Effector memory CD4-positive, alpha-beta T cell (primary cell): ENCODE results near the gene DOCK2.

Source experiments
- DNase-seq, 3 donors: peaks; one replicate each; pipeline ENCODE4 v3.0.0-alpha.2; 2020
- H3K27ac ChIP-seq: 2 replicates; pipeline ENCODE4 v1.7.0; 2013; ENCODE audit warnings: mild to moderate bottlenecking, low read length, moderate library complexity; ENCODE audit not compliant: insufficient read depth, poor library complexity, severe bottlenecking
- H3K27me3 ChIP-seq: replicated peaks from 2 replicates; pipeline ENCODE4 v1.7.0; 2013; ENCODE audit warnings: mild to moderate bottlenecking, low read length; ENCODE audit not compliant: insufficient read depth, control insufficient read depth, poor library complexity, severe bottlenecking
- H3K36me3 ChIP-seq: 2 replicates; pipeline ENCODE4 v1.7.0; 2013; ENCODE audit warnings: mild to moderate bottlenecking, low read length, moderate library complexity; ENCODE audit not compliant: control insufficient read depth, insufficient read depth
- H3K4me1 ChIP-seq: 2 replicates; pipeline ENCODE4 v1.7.0; 2013; ENCODE audit warnings: low read length, mild to moderate bottlenecking; ENCODE audit not compliant: control insufficient read depth, insufficient read depth, poor library complexity, severe bottlenecking
- H3K4me3 ChIP-seq: 2 replicates; pipeline ENCODE4 v1.7.0; 2013; ENCODE audit warnings: low read length, low read depth, mild to moderate bottlenecking; ENCODE audit not compliant: insufficient read depth, poor library complexity, severe bottlenecking
- H3K9me3 ChIP-seq: 2 replicates; pipeline ENCODE4 v1.7.0; 2013; ENCODE audit warnings: mild to moderate bottlenecking, low read length, moderate library complexity; ENCODE audit not compliant: control insufficient read depth

Gene DOCK2

DNA sequence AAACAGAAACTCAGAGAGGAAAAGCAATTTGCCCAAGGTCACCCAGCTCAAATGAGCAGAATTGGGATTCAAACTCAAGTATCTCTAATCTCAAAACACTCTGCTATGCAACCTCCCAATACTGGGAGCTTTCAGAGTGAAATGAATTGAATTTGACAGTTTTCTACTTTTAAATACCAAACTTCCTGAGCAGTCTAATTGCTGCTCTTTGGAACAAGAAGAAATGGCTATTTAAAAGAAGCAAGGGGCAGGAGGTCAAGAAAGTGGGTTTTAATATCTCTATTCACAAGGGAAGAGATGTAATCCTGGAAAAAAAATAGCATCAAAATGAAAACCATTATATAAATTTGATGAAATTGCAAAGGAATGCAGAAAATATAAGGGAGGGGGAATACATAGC is 200.6 kb downstream of the DOCK2 start:
- no peaks in the 10 kb centered on the region for H3K9me3 ChIP-seq
- H3K27ac ChIP-seq, result no peak overlapping the region
- peaks cover 32% of the 10 kb centered on the region for H3K36me3 ChIP-seq
- no peak overlapping the region for H3K4me3 ChIP-seq
- no peaks in the 10 kb centered on the region for H3K27me3 ChIP-seq
- DNase-seq, result no peak
- no peaks in the 10 kb centered on the region for H3K4me1 ChIP-seq

DNA sequence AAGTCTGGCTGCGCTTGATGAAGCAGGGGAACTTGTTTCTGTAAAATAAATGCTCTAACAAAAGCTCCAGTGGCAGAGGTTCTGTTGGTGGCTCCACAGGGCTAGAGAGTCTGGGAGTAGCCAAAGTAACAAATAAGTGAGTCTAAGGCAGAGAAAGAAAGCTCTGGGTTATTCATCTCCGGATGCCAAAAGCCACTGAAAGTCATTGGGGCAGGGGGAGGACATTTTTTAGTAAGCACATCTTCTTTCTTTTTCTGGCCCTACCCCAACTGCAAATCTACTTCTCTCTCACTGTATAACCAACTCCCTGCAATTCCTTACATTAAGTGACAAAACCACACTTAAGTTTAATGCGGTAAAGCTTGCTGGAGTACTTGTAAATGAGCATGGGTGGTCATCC is 201.6 kb downstream of the DOCK2 start:
- no peak for DNase-seq
- Histone ChIP-seq H3K9me3 (no peaks in the 10 kb centered on the region), H3K4me3 (no peak overlapping the region), H3K27me3 (no peaks in the 10 kb centered on the region), H3K4me1 (no peaks in the 10 kb centered on the region), H3K27ac (no peak overlapping the region), H3K36me3 (peaks cover 33% of the 10 kb centered on the region)

DNA sequence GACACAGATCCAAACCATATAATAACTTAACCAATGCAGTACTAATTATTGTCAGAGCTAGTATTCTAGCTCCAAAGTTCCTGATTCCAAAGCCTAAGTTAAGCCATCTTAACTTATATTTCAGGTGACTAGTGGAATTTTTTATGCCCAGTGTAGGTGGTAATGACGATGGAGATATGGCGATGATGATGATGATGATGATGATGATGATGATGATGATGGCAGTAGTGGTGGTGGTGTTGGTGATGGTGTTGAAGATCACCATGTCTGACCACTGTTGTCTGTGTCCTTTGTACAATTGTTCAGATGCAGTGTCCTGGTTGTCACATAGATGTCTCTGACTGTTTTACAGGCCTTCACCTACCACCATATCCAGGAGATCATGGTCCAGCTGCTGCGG is 203.3 kb downstream of the DOCK2 start:
- Histone ChIP-seq H3K4me3 (no peak overlapping the region), H3K4me1 (no peaks in the 10 kb centered on the region), H3K9me3 (no peaks in the 10 kb centered on the region), H3K36me3 (peaks cover 41% of the 10 kb centered on the region), H3K27ac (no peak overlapping the region), H3K27me3 (no peaks in the 10 kb centered on the region)
- no peak for DNase-seq

DNA sequence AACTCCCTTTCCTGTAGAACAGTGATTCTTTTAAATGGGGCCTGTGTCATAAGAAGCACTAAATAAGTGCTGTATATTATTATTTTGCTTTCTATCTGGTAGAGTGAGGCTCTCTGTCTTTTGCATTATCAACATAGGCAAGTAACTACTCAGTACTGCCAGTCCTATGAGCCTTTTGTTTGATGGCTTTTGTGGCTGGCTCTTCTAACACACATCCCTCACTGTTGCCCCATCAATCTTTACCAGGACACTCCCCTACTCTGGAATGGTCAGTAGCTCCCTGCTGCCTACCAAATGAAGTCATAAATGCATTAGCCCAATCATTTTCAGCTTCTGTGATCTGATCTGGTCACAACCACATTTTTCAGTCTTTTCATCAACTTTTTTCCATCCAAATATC is 205.6 kb downstream of the DOCK2 start:
- Histone ChIP-seq H3K27ac (no peak overlapping the region), H3K27me3 (no peaks in the 10 kb centered on the region), H3K4me1 (no peaks in the 10 kb centered on the region), H3K36me3 (peaks cover 54% of the 10 kb centered on the region), H3K4me3 (no peak overlapping the region), H3K9me3 (no peaks in the 10 kb centered on the region)
- DNase-seq, result no peak

DNA sequence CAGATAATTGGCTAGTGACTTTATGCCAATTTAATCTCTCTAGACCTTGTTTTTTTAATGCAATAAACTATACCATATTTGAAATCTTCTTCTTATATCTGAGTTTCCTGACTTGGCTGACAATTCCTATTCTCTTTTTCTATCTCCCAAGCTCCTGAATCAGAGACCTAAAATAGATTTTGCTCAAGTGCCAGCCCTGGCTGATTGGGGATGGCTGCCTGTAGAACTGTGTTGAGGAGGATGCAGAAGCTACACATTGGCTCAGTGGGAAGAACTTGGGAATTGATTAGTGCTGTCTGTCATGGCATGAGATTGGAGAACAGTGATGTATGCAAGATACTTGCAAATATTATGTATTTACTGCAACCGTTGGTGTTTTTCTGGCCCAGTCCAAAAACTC is 210.4 kb downstream of the DOCK2 start:
- Histone ChIP-seq H3K4me1 (no peaks in the 10 kb centered on the region), H3K9me3 (peaks cover 6% of the 10 kb centered on the region), H3K27ac (no peak overlapping the region), H3K36me3 (peaks cover 58% of the 10 kb centered on the region), H3K27me3 (no peaks in the 10 kb centered on the region), H3K4me3 (no peak overlapping the region)
- no peak for DNase-seq

DNA sequence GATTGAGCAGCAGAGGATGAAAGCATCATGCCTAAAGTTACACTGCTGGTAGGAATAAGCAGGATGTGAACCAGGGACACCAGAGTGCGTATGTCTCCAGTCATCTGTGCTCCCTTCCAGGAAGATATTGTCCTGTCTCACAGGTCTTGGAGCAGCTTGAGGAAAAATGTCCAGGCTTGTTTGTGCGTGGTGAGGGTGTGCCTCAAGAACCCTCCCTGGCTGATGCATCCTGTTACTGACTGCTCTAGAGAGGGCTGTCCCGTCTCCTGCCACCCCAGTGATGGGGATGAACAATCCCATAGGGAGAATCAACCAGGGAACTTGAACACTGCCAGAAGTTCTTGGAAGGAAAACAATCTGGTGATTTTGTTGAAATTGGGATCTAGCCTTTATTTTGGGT is 211.2 kb downstream of the DOCK2 start:
- Histone ChIP-seq H3K27ac (no peak overlapping the region), H3K9me3 (peaks cover 6% of the 10 kb centered on the region), H3K4me1 (no peaks in the 10 kb centered on the region), H3K36me3 (peaks cover 58% of the 10 kb centered on the region), H3K4me3 (no peak overlapping the region), H3K27me3 (no peaks in the 10 kb centered on the region)
- no peak for DNase-seq

DNA sequence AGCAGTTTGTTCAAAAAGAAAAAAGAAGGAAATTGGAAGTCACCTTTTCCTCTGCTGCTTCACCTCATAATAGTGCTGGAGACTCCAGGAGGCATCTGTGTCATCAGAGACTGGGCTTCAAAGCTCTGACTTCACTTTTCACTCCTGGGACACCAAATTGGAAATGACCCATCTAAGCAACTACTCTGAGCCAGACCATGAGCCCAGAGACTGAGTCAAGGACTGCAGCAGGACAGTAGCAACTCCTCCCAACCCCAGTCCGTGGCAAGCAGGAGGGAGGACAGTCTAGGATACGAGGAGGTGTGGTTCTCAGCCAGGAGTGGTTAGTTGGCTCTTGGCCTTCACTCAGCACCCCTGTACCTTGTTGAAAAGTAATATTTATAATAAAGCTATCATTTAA is 211.7 kb downstream of the DOCK2 start:
- peaks cover 58% of the 10 kb centered on the region for H3K36me3 ChIP-seq

DNA sequence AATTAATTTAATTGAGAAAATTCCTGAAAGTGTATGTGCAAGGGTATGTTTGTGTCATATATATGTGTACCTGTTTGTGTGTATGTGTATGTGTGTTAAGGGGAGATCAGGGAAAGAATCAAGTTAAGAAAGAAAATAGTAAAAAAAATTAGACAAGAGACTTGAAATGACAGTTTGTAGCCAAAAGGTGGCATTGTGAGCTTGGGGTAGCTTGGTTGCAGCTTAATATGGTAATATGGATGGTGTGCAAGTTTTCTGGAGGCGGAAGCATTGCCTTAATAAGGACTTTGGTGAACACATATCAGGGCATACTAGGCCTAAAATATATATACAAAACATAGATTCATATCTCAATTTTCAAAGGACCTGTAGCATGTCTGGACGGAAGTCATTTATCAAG is 213.3 kb downstream of the DOCK2 start:
- Histone ChIP-seq H3K4me1 (no peaks in the 10 kb centered on the region), H3K27ac (no peak overlapping the region), H3K36me3 (peaks cover 51% of the 10 kb centered on the region), H3K9me3 (peaks cover 6% of the 10 kb centered on the region), H3K27me3 (no peaks in the 10 kb centered on the region), H3K4me3 (no peak overlapping the region)
- DNase-seq, result no peak

More for the DNA sequence above, 211.7 kb downstream of the DOCK2 start:
- Histone ChIP-seq H3K4me3 (no peak overlapping the region), H3K27me3 (no peaks in the 10 kb centered on the region), H3K9me3 (peaks cover 6% of the 10 kb centered on the region), H3K4me1 (no peaks in the 10 kb centered on the region), H3K27ac (no peak overlapping the region)
- DNase-seq, result no peak

DNA sequence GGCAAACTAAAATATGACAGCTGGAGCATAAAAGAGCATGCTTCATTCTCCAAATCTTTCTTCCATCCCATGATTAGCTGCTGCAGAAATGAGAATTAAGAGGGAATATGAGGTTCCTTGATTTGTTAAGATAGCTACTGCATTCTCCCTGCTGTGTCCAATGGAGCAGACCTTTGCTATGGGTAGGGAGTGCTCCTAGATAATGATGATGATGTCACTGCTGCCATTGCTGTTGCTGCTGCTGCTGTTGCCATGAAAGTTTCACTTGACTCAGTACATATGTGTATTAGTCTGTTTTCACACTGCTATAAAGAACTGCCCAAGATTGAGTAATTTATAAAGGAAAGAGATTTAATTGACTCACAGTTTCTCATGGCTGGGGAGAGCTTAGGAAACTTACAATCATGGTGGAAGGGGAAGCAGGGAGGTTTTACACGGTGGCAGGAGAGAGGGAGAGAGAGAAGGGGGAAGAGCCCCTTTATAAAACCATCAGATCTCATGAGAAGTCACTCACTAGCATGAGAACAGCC is 214.3 kb downstream of the DOCK2 start:
- peaks cover 46% of the 10 kb centered on the region for H3K36me3 ChIP-seq
- no peaks in the 10 kb centered on the region for H3K27me3 ChIP-seq
- H3K4me1 ChIP-seq, result no peaks in the 10 kb centered on the region
- no peak for DNase-seq
- peaks cover 6% of the 10 kb centered on the region for H3K9me3 ChIP-seq
- no peak overlapping the region for H3K4me3 ChIP-seq
- H3K27ac ChIP-seq, result no peak overlapping the region

DNA sequence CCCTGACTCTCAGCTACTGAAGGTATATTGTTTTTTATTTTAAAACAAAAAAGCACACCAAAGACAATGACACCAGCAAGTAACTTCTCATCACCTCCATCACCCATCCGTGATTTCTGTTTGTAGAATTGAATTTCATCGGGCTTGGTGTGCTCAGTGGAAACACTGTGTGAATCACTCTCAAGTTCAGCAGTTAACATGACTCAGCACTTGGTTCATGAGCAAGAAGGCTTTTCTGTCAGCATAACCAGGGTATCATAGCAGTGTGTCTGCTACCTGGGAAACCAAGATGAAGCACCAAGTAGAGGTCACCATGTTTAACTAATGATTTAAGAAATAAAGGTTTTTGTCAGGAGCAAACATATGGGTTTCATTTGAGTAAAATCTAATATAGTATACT is 219.5 kb downstream of the DOCK2 start:
- Histone ChIP-seq H3K4me1 (no peaks in the 10 kb centered on the region), H3K27ac (no peak overlapping the region), H3K9me3 (no peaks in the 10 kb centered on the region), H3K27me3 (no peaks in the 10 kb centered on the region), H3K36me3 (peaks cover 11% of the 10 kb centered on the region), H3K4me3 (no peak overlapping the region)
- DNase-seq, result no peak

DNA sequence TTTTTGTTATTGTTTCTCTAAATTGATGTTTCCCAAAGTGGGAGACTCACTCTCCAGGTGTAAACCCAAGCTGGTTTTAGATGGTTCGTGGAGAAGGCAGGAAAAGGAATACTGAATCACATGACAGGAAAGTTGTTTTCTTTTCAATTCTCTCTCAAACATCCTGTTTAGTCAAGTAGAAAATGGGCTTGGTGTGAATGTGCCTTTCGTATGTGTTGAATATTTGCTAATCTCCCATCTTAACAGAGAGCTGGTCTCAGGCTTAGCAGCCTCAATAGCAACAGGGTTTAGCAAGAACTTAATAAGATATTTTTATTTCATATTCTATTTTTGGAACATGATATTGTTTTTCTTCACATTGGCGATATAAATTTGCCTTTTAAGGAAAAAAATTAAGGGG is 223.5 kb downstream of the DOCK2 start:
- H3K36me3 ChIP-seq, result peaks cover 7% of the 10 kb centered on the region
- H3K4me1 ChIP-seq, result no peaks in the 10 kb centered on the region
- no peak overlapping the region for H3K27ac ChIP-seq
- no peaks in the 10 kb centered on the region for H3K27me3 ChIP-seq
- no peak for DNase-seq
- no peaks in the 10 kb centered on the region for H3K9me3 ChIP-seq
- H3K4me3 ChIP-seq, result no peak overlapping the region
